BE2C (cell line): Measurements from ENCODE around the gene PCCA.

Source experiments
- DNase-seq: peaks from one replicate; pipeline ENCODE4 v3.0.0-alpha.2; 2020
- H3K27me3 ChIP-seq: fragments of 250-450 bp; sonication (Bioruptor Pico); 2 replicates; pipeline ENCODE4 v1.5.1; 2020; ENCODE audit warnings: mild to moderate bottlenecking
- H3K36me3 ChIP-seq: fragments of 250-450 bp; sonication (Bioruptor Pico); 2 replicates; pipeline ENCODE4 v1.5.1; 2020; ENCODE audit warnings: mild to moderate bottlenecking
- H3K4me1 ChIP-seq: fragments of 250-450 bp; sonication (Bioruptor Pico); 2 replicates; pipeline ENCODE4 v1.5.1; 2020
- H3K4me3 ChIP-seq: 2 replicates; pipeline ENCODE4 v1.5.1; 2011; ENCODE audit warnings: low read depth, low read length
- H3K9me3 ChIP-seq: fragments of 250-450 bp; sonication (Bioruptor Pico); 2 replicates; pipeline ENCODE4 v1.5.1; 2020
- TF ChIP-seq, protein P1 (sequence below): IDR thresholded peaks from 2 replicates; pipeline ENCODE4 v1.5.1; 2012; ENCODE audit warnings: mild to moderate bottlenecking, low read depth, low read length

Gene PCCA

DNA sequence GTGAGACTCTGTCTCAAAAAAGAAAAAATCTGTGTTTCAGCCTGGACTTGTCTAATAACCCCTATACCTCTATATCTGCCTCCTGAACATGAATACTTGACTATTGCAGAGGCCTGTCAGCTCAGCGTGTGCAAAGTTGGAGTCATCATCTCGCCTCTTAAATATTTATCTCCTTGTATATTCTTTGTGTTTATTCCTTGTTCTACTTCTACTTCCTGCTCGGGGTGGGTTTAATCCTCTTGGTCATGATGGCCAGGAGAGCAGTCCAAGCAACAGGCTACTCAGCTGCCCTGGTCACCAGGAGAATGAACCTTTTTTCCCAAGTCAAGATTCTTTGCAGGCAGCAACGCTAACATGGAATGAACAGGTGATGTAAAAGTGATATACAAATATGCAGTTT is 119.1 kb downstream of the PCCA start:
- TF ChIP-seq, protein P1, sequence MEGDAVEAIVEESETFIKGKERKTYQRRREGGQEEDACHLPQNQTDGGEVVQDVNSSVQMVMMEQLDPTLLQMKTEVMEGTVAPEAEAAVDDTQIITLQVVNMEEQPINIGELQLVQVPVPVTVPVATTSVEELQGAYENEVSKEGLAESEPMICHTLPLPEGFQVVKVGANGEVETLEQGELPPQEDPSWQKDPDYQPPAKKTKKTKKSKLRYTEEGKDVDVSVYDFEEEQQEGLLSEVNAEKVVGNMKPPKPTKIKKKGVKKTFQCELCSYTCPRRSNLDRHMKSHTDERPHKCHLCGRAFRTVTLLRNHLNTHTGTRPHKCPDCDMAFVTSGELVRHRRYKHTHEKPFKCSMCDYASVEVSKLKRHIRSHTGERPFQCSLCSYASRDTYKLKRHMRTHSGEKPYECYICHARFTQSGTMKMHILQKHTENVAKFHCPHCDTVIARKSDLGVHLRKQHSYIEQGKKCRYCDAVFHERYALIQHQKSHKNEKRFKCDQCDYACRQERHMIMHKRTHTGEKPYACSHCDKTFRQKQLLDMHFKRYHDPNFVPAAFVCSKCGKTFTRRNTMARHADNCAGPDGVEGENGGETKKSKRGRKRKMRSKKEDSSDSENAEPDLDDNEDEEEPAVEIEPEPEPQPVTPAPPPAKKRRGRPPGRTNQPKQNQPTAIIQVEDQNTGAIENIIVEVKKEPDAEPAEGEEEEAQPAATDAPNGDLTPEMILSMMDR: no peak
- Histone ChIP-seq H3K9me3 (no peaks in the 10 kb centered on the region), H3K27me3 (no peaks in the 10 kb centered on the region), H3K4me1 (no peaks in the 10 kb centered on the region), H3K36me3 (no peaks in the 10 kb centered on the region), H3K4me3 (no peak overlapping the region)
- no peak for DNase-seq

DNA sequence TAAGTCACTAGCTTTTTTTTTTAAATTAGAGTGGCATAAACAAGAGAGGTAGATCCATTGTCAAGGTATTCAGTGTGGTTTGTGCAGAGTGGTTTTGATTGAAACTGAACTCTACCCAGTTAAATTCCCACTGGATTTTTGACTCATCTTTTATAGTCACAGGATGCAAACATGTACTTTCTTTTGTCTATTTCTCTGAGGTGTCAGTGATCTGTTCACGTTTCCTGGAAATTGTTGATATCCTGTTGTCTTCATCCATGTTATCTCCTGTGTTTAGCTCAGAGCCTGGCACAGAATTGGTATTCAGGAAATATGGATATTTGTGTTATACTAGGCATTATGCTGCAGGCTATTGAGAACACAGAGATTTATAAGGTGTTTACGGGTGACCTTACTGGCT is 119.7 kb downstream of the PCCA start:
- TF ChIP-seq, protein P1: no peak
- H3K27me3 ChIP-seq: no peaks in the 10 kb centered on the region
- no peaks in the 10 kb centered on the region for H3K9me3 ChIP-seq
- H3K4me1 ChIP-seq: no peaks in the 10 kb centered on the region
- H3K4me3 ChIP-seq: no peak overlapping the region
- no peak for DNase-seq
- no peaks in the 10 kb centered on the region for H3K36me3 ChIP-seq

DNA sequence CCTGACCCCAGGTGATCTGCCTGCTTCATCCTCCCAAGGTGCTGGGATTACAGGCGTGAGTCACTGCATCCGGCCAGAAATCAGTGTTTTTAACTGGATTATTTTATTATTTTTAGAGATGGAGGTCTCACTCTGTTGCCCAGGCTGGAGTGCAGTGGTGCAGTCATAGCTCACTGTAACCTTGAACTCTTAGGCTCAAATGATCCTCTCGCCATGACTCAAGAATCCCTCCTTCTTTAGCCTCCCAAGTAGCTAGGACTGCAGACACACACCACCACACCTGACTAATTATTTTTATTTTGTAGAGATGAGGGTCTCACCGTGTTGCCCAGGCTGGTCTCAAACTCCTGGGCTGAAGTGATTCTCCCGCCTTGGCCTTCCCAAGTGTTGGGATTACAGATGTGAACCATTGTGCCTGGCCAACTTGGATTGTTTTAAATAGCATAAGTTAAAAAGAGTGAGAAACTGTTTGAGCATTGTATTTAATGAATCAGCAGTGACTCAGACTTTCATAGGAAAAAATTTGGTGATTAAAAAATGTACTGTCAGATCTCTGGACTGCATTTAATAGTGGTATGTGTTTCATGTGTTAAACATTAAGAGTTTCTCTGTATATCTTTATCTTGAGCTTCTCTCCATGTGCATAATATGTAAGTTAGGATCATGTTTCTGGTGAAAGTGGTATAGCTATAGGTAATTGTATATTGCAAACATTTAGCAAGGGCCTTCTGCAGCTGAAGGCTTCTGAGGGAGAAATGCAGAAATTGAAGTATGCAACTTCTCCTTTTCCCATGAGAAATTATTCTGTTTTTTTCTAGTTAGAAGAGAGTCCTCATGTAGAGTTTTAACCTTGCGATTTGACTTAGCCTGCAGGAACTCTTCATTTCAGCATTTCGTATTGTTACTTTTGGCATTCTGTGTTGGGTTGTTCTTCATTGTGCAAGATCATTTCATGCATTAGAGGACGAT is 121.2 kb downstream of the PCCA start:
- no peaks in the 10 kb centered on the region for H3K27me3 ChIP-seq
- no peak overlapping the region for H3K4me3 ChIP-seq
- no peaks in the 10 kb centered on the region for H3K4me1 ChIP-seq
- DNase-seq: no peak
- TF ChIP-seq, protein P1: no peak
- no peaks in the 10 kb centered on the region for H3K9me3 ChIP-seq
- no peaks in the 10 kb centered on the region for H3K36me3 ChIP-seq

DNA sequence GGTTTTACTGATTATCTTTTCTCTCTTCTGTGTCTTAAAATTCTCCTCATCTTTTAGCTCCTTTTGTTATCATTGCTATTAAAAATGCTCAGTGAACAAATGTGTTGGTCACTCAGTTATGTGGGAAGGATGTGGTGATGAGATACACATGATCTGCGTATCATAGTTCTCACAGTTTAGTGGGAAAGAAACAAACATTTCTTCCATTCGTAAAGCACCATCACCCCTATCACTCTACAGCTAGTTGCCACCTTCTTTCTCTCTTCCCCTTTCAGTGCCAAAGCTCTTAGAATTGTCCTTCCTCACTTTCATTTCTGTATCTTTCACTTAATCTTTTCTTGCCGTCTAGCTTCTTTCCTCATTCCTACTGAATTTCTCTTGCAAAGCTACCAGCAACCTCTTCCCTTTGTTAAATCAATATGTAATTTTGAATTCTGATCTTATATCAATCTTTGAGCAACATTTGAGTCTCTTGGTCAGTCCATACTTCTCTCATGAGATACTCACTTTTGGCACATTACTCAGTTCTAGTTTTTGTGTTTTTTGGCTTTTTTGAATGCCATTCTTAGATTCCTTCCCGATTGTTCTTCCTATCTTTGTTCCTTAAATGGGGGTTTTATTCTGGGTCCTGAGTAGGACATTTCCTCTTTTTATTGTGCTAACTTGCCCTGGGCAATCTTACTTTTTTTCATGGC is 122.3 kb downstream of the PCCA start:
- Histone ChIP-seq H3K4me3 (no peak overlapping the region), H3K36me3 (no peaks in the 10 kb centered on the region), H3K4me1 (no peaks in the 10 kb centered on the region), H3K27me3 (no peaks in the 10 kb centered on the region), H3K9me3 (no peaks in the 10 kb centered on the region)
- no peak for DNase-seq
- TF ChIP-seq, protein P1: no peak

DNA sequence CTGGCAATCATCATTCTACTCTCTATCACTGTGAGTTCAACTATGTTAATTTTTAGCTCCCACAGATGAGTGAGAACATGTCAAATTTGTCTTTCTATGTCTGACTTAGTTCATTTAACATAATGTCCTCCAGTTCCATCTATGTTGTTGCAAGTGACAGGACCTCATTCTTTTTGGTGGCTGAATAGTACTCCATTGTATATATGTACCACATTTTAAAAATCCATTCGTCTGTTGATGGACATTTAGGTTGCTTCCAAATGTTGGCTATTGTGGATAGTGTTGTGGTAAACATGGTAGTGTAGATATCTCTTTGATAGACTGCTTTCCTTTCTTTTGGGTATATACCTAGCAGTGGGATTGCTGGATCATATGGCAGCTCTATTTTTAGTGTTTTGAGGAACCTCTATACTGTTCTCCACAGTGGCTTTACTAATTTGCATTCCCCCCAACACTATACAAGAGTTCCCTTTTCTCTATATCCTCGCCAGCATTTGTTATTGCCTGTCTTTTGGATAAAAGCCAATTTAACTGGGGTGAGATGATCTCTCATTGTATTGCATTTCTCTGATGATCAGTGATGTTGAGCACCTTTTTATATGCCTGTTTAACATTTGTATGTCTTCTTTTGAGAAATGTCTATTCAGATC is 124.1 kb downstream of the PCCA start:
- no peak for DNase-seq
- no peaks in the 10 kb centered on the region for H3K27me3 ChIP-seq
- H3K36me3 ChIP-seq: no peaks in the 10 kb centered on the region
- TF ChIP-seq, protein P1: no peak
- no peak overlapping the region for H3K4me3 ChIP-seq
- no peaks in the 10 kb centered on the region for H3K9me3 ChIP-seq
- H3K4me1 ChIP-seq: no peaks in the 10 kb centered on the region
